Heart left ventricle (tissue), 16 donors: ENCODE results near the gene DSTN. TPM values are rescaled to one million over a fixed set of nuclear protein-coding genes. Genes with fewer than 3 reads are reported as not detected.

Experiments used
- ATAC-seq, 4 donors: fragments of 200-7000 bp; cut with Tn5 transposase; one replicate each; pipeline ENCODE4 v1.9.1; 2020 to 2022; ENCODE audit warnings: moderate library complexity in 4 of 4, mild to moderate bottlenecking in 3 of 4, moderate number of reproducible peaks in 1 of 4
- DNase-seq, 5 donors: peaks; one replicate each; pipeline ENCODE4 v3.0.0-alpha.2; 2020
- H3K27ac ChIP-seq, 12 donors: fragments of 200-600 bp; sonication (generic) in 4 of 12; one replicate each; pipeline versions ENCODE4 v1.5.0 to v1.8.0; 2016 to 2022; ENCODE audit warnings: mild to moderate bottlenecking in 2 of 12
- H3K27me3 ChIP-seq, 9 donors: fragments of 200-600 bp; sonication (generic) in 2 of 9; one replicate each; pipeline versions ENCODE4 v1.5.1 to v1.8.0; 2016 to 2022; ENCODE audit warnings: mild to moderate bottlenecking in 3 of 9
- H3K36me3 ChIP-seq, 9 donors: fragments of 200-600 bp; sonication (generic) in 2 of 9; one replicate each; pipeline versions ENCODE4 v1.5.0 to v1.8.0; 2018 to 2022; ENCODE audit warnings: mild to moderate bottlenecking in 2 of 9
- H3K4me1 ChIP-seq, 12 donors: fragments of 200-600 bp; sonication (generic) in 4 of 12; one replicate each; pipeline versions ENCODE4 v1.5.0 to v1.8.0; 2016 to 2022; ENCODE audit warnings: mild to moderate bottlenecking in 3 of 12
- H3K4me3 ChIP-seq, 12 donors: fragments of 200-600 bp; sonication (generic) in 4 of 12; one replicate each; pipeline versions ENCODE4 v1.5.0 to v1.8.0; 2017 to 2022; ENCODE audit warnings: mild to moderate bottlenecking in 9 of 12, moderate library complexity in 4 of 12
- H3K9me3 ChIP-seq, 12 donors: fragments of 200-600 bp; sonication (generic) in 4 of 12; one replicate each; pipeline versions ENCODE4 v1.5.0 to v1.8.0; 2016 to 2022; ENCODE audit warnings: mild to moderate bottlenecking in 1 of 12
- POLR2A ChIP-seq, 2 donors: fragments of 450-650 bp; IDR thresholded peaks; one replicate each; pipeline ENCODE4 v1.6.1; 2017; ENCODE audit warnings: antibody characterized with exemption in 2 of 2, mild to moderate bottlenecking in 2 of 2, moderate library complexity in 2 of 2
- WGBS, 4 donors: extraction: QIAGEN DNeasy Blood & Tissue Kit in 2 of 4; methylation state at CpG; one replicate each; pipeline versions ENCODE4 v1.1.5 to v1.1.7; 2013 to 2018; 5-methylcytosine and 5-hydroxymethylcytosine counted together
- intact Hi-C, 10 donors: fragments of 100-400 bp; cut with DNase I; formaldehyde crosslinking; loops; one replicate each; pipeline versions ENCODE4 v1.11.1 to v1.14.2; 2022
- polyA plus RNA-seq, 2 donors: library from polyadenylated mRNA; stranded (reverse); fragments of 200-250 nt; gene quantifications; one replicate each; pipeline ENCODE4 v1.2.3, GENCODE V29; 2013
- total RNA-seq, 9 donors: library from RNA; depleted of rRNA in 2 of 9; stranded (reverse); fragments of >200 nt in 2 of 9; fragmentation: NEBNext Ultra II Directional in 3 of 9; extraction: Animal tissue kit (Norgen Biotek cat#: 25700) in 3 of 9; gene quantifications; one replicate each; pipeline versions ENCODE4 v1.1.0 to v1.2.4, GENCODE V29; 2016 to 2023
- TF ChIP-seq, protein P1 (sequence below), 12 donors: fragments of 200-600 bp; sonication (generic) in 4 of 12; IDR thresholded peaks; one replicate each; pipeline versions ENCODE4 v1.5.0 to v1.8.0; 2018 to 2022; ENCODE audit warnings: antibody characterized with exemption in 12 of 12, mild to moderate bottlenecking in 5 of 12
- donor health status: ischemic (EF 13 %, LVEDD 7.1; RV severe dilation, severe dysfunction).
- donor health status: healthy with polysubstance abuse.
- donor health status: DM: no; HTN: yes; CAD: no.
- donor health status: DM: no; HTN: no; CAD: no.
- donor health status: ischemic (EF 25% LVEDD 6.9; RV normal size, moderate dysfunction).
- donor health status: ischemic (EF 25% LVEDD 5.7; RV mildly dilated, moderate dysfunction).
- donor health status: healthy.
- donor health status: DM: yes; HTN: yes; CAD: no.
- donor health status: ischemic (EF 35%, LVEDD 5.7; RV mildly dilated, moderate dysfunction).
- donor health status: nonischemic (EF 11% LVEDD 7.7; RV severe dilation, severe dysfunction).
- donor health status: DM: yes; HTN: yes; CAD: no.
- donor health status: PGD.
- donor health status: ischemic (EF 29% LVEDD 5.4; RV normal size, mild dysfunction).
- donor health status: nonischemic (EF 23%, LVEDD 6.1; RV moderate dilation, normal function).

The DSTN gene
- total and polyA plus RNA-seq, 11 donors, result 447 to 738 (median 546) TPM

- no peak for TF ChIP-seq POLR2A (IDR thresholded peaks at IDR 0.05)
- TF ChIP-seq, protein P1, sequence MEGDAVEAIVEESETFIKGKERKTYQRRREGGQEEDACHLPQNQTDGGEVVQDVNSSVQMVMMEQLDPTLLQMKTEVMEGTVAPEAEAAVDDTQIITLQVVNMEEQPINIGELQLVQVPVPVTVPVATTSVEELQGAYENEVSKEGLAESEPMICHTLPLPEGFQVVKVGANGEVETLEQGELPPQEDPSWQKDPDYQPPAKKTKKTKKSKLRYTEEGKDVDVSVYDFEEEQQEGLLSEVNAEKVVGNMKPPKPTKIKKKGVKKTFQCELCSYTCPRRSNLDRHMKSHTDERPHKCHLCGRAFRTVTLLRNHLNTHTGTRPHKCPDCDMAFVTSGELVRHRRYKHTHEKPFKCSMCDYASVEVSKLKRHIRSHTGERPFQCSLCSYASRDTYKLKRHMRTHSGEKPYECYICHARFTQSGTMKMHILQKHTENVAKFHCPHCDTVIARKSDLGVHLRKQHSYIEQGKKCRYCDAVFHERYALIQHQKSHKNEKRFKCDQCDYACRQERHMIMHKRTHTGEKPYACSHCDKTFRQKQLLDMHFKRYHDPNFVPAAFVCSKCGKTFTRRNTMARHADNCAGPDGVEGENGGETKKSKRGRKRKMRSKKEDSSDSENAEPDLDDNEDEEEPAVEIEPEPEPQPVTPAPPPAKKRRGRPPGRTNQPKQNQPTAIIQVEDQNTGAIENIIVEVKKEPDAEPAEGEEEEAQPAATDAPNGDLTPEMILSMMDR (IDR thresholded peaks at IDR 0.05), result no peak
- peak in 2 of 5 donors; percentile 24 to 48 for DNase-seq
Measured at GRCh38 chr20:17643531-17644188, 73.8 kb downstream of the DSTN start.

DNA sequence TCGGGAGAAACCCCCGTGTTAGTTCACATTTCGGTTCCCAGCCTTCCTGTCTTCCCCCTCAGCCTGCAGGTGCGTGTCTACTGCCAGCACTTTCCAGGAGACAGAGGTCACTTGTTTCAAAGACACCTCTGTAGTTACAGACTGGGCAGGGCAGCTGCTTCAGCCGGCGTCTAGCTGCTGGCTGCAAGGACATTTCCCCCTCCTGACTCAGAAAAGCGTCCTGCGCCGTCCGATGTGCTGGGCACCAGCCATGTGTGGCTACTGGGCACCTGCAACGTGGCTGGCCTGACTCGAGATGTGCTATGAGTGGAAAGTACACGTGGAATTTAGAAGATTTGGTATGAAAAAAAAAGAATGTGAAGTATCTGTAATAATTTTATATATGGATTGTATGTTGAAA, 74.6 kb downstream of the DSTN start:
- H3K4me3 ChIP-seq, result no peak overlapping the region
- intact Hi-C loops, result loop anchor here in 1 of 10 donors (10.0 kb wide), 1 partner anchor 250 kb away; no protein-coding TSS in a partner anchor
- H3K4me1 ChIP-seq, result peaks cover 0 to 80% (median 60%) of the 10 kb centered on the region in 12 donors
- ATAC-seq (peak in 3 of 4 donors; percentile 28 to 62 (median 36)), DNase-seq (peak in 3 of 5 donors; percentile 59 to 68 (median 68))
- H3K36me3 ChIP-seq, result peaks cover 0 to 55% (median 27%) of the 10 kb centered on the region in 9 donors
- H3K27me3 ChIP-seq, result no peaks in the 10 kb centered on the region
- peak overlapping the region in 10 of 12 donors; percentile 2 to 72 (median 45) for H3K27ac ChIP-seq
- no peaks in the 10 kb centered on the region for H3K9me3 ChIP-seq
- TF ChIP-seq, protein P1 (IDR thresholded peaks at IDR 0.05), result no peak
- TF ChIP-seq POLR2A (IDR thresholded peaks at IDR 0.05), result no peak
- WGBS, 4 donors, result 43 to 69% (median 52%) methylated on average over 13 of the region's 13 CpGs

More at GRCh38 chr20:17643531-17644188, 73.8 kb downstream of the DSTN start:
- intact Hi-C loops, result loop anchor here in 1 of 10 donors (10.0 kb wide), 1 partner anchor 251 kb away; no protein-coding TSS in a partner anchor
- H3K4me3 ChIP-seq, result no peak overlapping the region
- ATAC-seq, result peak in 3 of 4 donors; percentile 43 to 61 (median 45)
- 66 to 80% (median 70%) methylated on average over 10 of the region's 10 CpGs for WGBS, 4 donors
- peaks cover 0 to 63% (median 35%) of the 10 kb centered on the region in 9 donors for H3K36me3 ChIP-seq
- H3K27ac ChIP-seq, result peak overlapping the region in 11 of 12 donors; percentile 2 to 72 (median 46)
- no peaks in the 10 kb centered on the region for H3K27me3 ChIP-seq
- peaks cover 0 to 77% (median 52%) of the 10 kb centered on the region in 12 donors for H3K4me1 ChIP-seq
- H3K9me3 ChIP-seq, result no peaks in the 10 kb centered on the region

DNA sequence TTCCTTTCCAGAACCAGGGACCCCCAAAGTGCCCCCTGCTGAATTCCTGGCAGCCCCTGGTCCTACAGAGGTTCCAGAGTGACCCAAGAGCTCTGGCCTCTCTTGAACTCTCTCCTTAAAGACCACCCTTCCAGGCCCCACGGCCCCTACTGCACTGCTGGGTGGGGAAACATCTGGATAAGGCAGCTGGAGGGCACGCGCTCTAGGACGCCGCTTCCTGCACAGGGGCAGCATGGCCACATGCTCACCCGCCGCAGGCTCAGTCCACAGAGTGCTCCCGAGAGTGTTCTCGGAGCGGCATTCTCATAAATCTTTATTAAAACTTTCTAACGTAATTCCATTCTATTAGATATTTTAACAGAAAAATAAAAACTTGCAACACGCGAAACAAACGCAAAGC, 75.1 kb downstream of the DSTN start:
- DNase-seq (peak in 3 of 5 donors; percentile 17 to 46 (median 20)), ATAC-seq (no peak)
- TF ChIP-seq, protein P1 (IDR thresholded peaks at IDR 0.05), result no peak
- no peak for TF ChIP-seq POLR2A (IDR thresholded peaks at IDR 0.05)
- no peaks in the 10 kb centered on the region for H3K27me3 ChIP-seq
- no peak overlapping the region for H3K4me3 ChIP-seq
- peak overlapping the region in 5 of 12 donors; percentile 40 to 72 (median 57) for H3K27ac ChIP-seq
- 91 to 95% (median 94%) methylated on average over 14 of the region's 14 CpGs for WGBS, 4 donors
- intact Hi-C loops, result loop anchor here in 1 of 10 donors (10.0 kb wide), 1 partner anchor 250 kb away; no protein-coding TSS in a partner anchor
- peaks cover 0 to 54% (median 24%) of the 10 kb centered on the region in 9 donors for H3K36me3 ChIP-seq
- peaks cover 0 to 86% (median 65%) of the 10 kb centered on the region in 12 donors for H3K4me1 ChIP-seq
- no peaks in the 10 kb centered on the region for H3K9me3 ChIP-seq

DNA sequence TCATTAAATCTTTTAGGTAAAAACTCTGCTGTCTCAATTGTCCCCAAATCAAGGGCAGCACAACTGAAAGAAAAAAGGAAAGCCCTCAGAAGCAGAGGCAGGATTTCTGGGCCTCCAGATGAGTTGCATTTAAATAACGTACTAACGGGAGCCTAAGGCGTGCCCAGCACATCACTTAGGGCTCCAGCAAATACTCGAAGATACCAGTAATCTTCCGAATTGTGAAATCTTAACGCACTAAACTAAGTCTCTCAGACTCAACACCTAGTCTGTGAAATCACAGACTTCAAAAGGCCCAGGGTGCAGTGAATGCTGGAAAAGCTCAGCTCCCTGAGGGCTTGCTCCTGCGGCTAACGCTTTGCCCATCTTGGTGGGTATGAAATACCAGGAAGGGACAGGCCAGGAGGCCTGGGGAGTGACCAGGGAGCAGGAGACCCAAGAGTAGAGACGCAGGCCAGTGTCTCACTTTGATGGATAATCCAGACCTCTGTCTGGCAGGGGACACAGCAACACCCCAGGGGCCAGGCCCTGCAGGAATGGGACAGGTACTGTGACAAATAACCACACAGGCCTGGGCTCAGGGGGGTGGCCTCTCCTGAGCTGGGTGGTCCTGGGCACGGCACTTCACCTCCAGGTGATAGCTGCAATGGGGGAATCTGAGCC, 75.8 kb downstream of the DSTN start:
- Histone ChIP-seq H3K27me3 (no peaks in the 10 kb centered on the region), H3K9me3 (no peaks in the 10 kb centered on the region), H3K27ac (peak overlapping the region in 6 of 12 donors; percentile 40 to 78 (median 59)), H3K4me1 (peaks cover 0 to 91% (median 72%) of the 10 kb centered on the region in 12 donors), H3K36me3 (peaks cover 0 to 54% (median 18%) of the 10 kb centered on the region in 9 donors), H3K4me3 (no peak overlapping the region)
- ATAC-seq (no peak), DNase-seq (peak in 2 of 5 donors; percentile 4 to 22)
- intact Hi-C loops, result loop anchor here in 1 of 10 donors (10.0 kb wide), 1 partner anchor 249 kb away; no protein-coding TSS in a partner anchor
- TF ChIP-seq, protein P1 (IDR thresholded peaks at IDR 0.05), result no peak
- TF ChIP-seq POLR2A (IDR thresholded peaks at IDR 0.05), result no peak
- 84 to 94% (median 86%) methylated on average over 10 of the region's 10 CpGs for WGBS, 4 donors
